Measurements from ENCODE around the gene CD34.

DNA sequence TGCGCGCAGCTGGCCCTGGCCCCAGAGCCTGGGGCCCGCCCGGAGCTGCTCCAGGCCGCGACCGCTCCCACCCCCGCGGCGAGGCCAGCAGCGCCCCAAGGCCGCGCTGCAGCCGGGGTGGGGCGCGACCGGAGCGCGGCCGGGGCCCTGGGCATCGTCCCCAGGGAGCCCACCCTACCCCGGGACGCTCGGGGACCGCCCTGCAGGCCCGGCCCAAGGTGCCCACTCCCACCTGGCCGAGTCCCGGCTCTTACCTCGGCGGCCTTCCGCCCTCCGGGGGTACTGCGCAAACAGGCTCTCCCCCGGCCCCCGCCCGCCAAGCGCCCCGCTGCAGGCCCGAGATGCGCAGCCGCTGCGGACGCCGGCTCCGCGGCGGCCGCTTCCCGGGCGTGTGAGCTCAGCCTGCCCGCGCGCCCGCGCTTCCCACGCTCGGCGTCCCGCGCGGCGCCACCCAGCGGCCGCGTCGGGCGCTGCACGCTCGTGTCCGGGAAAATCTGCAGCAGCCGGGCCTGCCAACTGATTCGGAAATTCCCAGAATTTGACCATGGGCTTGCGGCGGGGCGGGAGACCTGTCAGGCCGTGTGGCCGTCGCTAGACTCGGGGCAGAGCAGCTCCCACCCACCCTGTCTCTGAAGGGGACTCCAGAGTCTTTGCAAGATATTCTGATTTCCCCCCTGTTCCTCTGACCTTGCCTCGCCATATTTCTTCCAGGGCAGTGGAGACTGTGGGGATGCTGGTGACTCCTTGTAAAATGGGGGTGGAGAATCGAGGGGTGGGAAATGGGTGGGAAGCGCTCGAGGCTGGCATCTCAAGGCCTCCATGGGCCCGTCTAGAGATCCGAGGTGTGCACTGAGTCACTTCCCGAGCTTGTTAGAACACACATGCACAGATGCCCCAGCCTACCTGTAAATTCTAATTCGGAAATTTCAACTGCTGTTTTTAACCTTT lies 41.9 kb downstream of the CD34 start:
- peak; percentile 69 for TF ChIP-seq POLR2A (IDR thresholded peaks at IDR 0.05)
- TF ChIP-seq, protein P1, sequence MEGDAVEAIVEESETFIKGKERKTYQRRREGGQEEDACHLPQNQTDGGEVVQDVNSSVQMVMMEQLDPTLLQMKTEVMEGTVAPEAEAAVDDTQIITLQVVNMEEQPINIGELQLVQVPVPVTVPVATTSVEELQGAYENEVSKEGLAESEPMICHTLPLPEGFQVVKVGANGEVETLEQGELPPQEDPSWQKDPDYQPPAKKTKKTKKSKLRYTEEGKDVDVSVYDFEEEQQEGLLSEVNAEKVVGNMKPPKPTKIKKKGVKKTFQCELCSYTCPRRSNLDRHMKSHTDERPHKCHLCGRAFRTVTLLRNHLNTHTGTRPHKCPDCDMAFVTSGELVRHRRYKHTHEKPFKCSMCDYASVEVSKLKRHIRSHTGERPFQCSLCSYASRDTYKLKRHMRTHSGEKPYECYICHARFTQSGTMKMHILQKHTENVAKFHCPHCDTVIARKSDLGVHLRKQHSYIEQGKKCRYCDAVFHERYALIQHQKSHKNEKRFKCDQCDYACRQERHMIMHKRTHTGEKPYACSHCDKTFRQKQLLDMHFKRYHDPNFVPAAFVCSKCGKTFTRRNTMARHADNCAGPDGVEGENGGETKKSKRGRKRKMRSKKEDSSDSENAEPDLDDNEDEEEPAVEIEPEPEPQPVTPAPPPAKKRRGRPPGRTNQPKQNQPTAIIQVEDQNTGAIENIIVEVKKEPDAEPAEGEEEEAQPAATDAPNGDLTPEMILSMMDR (IDR thresholded peaks at IDR 0.05): peak; percentile 78 to 99 (median 88)

Data from right lobe of liver (tissue), 4 donors.